ENCODE results near the gene CFL1.
"Not testable (repeated sequence)": the region's sequence is repeated elsewhere in the genome, so short reads cannot be mapped to it uniquely, and the experiment has no call there.

Gene CFL1

DNA sequence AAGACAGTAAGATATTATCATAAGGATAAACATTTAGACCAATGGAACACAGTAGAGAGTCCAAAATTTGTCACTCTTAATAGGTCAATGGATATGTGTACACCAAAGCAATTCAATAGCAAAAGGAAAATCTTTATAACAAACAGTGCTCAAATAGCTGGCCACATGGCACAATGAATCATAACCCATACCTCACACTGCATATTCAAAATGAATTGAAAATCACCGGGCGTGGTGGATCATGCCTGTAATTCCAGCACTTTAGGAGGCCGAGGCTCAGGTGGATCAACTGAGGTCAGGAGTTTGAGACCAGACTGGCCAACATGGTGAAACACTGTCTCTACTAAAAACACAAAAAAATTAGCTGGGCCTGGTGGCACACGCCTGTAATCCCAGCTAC lies 15.8 kb downstream of the CFL1 start:
- DNase-seq (ENCODE audit: low read depth in 3 of 3), result no peak

DNA sequence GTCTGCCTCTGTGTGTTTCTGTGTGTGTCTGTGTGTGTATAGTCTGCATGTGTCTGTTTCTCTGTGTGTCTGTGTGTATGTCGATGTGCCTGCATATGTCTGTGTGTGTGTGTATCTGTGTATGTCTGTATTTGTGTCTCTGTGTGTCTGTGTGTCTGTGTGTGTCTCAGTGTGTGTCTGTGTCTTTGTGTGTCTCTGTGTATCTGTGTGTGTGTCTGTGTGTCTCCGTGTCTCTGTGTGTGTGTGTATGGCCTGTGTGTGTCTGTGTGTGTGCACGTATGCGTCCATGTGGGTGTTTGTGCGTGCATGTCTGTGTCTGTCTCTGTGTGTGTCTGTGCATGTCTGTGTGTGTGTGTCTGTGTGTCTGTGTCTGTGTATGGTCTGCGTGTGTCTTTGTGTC lies 23.8 kb downstream of the CFL1 start:
- no peak for DNase-seq (ENCODE audit: low read depth in 3 of 3)

DNA sequence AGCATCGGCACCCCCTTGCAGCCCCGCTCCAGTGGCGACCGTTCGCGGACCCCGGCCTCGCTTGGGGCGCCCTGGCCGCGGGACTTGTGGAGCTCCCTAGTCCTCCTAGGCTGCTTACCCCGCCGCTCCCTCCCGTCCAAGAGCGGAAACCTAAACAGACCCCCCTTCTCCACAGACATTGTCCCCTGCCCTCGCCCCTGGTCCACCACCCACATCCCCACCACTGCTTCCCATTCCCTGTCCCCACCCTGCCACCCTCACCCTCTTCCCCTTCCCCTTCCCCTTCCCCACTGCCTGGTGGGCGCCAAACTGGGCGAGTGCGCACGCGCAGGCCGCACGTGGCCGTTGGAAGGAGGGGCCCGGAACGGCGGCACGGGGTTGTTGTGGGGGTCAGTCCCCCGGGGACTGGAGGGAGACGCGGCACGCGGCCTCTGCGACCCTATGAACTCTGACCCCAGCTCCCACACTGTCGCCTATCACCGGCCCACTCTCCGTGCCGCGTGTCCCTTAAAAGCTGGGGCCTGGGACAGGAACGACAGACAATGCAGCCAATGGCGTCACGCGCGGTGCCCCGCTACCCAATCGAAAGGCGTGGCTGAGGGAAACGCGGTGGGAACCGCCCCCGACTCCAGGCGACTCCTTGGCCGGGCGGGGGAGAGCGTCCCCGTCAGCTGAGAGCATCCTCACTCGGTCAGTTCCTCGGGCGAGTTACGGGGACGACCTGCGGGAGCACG lies 24.5 kb downstream of the CFL1 start, which contains the start of gene SNX32:
Gene SNX32, plus strand, starts transcription at position 667 of the 734 bp plus-strand sequence. CDS start 103 bp downstream, outside the sequence.
- peak; percentile 92 to 95 (median 94) for DNase-seq (ENCODE audit: low read depth in 3 of 3)

DNA sequence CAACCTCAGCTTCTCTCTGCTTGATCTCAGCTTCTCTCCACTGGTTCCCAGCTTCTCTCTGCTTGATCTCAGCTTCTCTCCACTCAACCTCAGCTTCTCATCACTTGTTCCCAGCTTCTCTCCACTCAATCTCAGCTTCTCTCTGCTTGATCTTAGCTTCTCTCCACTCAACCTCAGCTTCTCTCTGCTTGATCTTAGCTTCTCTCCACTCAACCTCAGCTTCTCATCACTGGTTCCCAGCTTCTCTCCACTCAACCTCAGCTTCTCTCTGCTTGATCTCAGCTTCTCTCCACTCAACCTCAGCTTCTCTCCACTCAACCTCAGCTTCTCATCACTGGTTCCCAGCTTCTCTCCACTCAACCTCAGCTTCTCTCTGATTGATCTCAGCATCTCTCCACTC lies 25.7 kb downstream of the CFL1 start:
- DNase-seq (ENCODE audit: low read depth in 3 of 3), result not testable (repeated sequence)

GRCh38 chr11:65829459-65829858 lies 28.5 kb downstream of the CFL1 start:
- DNase-seq (ENCODE audit: low read depth in 3 of 3), result no peak

DNA sequence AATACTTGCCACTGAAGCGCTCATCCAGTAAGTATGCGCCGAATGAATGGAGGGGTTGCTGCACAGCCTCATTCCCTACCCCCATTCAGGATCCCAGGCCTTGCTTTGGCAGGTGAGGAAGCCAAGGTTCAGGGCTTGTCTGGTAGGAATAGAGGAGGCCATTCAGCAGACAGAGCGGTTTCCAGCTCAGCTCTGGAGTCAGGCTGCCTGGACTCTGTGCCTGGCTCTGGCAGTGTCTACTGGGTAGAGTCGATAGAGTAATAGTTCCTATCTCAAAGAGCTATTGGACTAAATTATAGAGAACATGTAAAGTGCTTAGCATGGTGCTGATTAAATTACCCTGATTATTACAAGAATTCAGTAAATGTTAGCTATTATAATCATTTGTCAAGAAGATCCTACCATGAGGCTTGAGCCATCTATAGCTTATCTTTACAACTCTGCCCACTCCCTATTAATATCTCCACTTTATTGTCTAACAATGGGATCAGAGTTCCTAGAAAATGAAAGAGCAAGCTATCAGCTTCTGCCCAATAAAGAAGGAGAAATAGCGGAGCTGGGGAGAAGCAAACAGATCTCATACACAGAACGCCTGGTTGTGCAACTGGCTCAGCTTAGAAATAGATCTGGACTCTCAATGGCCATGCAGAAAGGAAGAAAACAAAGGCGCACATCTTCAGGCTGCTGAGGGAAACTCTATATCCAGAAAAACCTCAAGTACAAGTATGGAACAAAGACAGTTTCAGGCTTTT lies 30.8 kb downstream of the CFL1 start:
- DNase-seq (ENCODE audit: low read depth in 3 of 3), result no peak

DNA sequence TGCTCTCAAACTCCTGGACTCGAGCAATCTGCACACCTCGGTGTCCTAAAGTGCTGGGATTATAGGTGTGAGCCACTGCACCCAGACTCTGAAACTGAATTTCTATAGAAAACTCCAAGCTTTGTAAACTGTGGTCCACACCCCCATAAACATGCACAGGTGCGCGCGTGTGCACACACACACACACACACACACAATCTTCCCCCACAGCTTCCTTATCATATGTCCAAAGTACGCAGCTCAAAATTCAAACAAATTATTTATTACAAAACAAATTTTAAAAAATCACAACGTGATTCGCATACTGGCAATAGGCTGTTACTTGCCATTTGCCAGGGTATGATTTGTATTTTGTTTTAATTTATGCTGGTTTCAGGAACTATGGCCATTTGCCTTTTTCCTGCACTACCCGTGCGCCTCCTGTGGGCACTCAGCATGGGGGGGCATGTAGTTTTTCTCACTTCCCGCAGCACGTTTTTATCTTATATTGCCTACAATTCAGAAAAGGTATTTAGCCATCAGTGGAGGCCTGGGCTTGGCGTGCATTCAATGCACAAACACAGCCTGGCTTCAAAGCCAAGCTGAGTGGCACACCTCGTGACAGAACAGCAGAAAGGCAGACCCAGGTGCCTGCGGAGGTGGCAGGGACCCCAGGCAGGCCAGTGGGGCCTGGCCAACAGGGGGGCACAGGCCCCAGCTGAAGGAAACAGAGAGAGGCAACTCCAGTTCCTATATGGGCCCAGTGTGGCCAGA lies 35.0 kb downstream of the CFL1 start:
- no peak for DNase-seq (ENCODE audit: low read depth in 3 of 3)

- DNase-seq (ENCODE audit: low read depth in 3 of 3), result no peak
Measured at GRCh38 chr11:65821107-65821506, 36.9 kb downstream of the CFL1 start.

DNA sequence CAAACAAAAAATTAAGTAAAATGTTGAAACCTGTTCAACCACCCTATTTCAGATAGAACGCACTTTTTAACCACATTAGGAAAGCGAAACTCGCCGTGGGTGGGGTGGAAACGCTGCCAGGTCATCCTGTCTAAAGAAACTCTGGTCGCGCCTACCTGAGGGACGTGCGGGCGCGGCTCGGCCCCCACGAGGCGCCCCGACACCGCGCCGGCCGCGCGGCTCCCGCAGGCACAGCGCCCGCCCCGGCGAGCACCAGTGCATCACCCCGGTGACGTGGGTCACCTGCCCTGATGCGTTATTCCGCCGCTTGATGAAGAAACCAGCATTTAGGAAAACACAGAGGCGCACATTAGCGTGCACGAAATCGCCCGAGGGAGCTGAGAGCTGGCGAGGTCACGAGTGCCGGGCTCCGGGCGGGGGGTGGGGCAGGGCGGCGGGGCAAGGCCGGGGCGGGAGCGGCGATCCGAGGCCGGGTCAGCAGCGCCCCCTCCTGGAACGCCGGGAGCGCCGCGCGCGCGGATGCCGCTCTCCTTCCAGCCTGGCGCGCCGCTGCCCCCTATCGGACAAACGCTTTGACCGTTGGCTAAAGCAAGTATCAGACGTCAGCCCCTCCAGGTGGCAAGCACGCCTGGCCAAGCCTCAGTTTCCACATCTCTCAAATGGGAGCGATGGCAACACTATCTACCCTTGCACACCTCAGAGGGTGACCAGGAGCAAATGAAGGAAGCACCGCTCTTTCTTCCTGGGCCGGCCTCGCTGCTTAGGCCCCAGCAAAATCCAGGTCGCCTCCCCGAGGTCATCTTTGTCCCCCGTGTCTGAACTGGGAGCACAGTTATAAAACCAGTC lies 39.9 kb downstream of the CFL1 start:
- DNase-seq (ENCODE audit: low read depth in 3 of 3), result peak; percentile 83 to 97 (median 93)

GRCh38 chr11:65817312-65817834 lies 40.6 kb downstream of the CFL1 start:
- DNase-seq (ENCODE audit: low read depth in 3 of 3), result no peak

DNA sequence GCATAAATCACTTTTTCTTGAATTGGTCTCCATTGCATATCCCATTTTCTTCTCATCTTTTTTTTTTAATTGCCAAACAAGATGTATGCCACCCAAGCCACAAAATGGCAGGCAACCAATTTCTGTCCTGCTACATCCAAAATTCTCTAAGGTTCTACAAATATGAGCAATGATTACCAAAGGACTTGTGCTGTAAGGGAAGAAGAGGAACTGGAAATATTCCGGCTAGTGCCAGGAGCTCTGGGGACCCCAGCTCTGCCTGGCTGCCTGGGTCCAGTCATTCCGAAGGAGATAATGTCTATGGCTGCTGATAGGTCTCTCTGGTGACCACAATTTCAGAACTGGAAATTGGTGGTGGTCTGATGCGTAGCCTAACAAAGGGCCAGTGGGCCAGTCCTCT lies 41.3 kb downstream of the CFL1 start:
- no peak for DNase-seq (ENCODE audit: low read depth in 3 of 3)

DNA sequence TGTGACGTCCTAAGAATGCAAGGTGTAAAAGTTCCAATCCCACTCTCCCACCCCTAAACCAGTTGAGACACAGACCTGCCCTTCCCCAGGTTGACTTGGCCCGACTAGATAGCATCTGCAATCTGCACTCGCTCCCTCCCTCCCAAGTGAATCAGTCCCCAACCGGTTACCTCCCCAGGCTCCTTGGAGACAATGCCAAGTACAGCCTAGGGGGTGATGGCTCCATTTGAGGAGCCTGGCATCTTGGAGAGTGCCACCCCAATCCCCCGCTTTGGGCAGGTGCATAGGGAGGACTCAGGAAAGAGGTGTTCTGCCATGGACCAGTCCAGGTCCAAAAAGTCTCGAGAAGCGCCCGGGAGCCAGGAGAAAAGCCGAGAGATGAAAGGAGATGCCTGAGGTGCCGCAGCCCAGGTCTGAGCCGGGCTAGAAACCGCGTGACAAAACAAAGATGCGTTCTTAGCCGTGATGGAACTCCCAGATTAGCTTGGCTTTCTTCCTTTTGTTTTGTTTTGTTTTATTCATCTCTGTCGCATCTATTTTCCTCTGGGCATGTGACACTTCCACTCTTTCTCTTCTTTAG lies 42.9 kb downstream of the CFL1 start:
- DNase-seq (ENCODE audit: low read depth in 3 of 3), result no peak

GRCh38 chr11:65814131-65814985 lies 43.6 kb downstream of the CFL1 start:
- DNase-seq (ENCODE audit: low read depth in 3 of 3), result no peak

DNA sequence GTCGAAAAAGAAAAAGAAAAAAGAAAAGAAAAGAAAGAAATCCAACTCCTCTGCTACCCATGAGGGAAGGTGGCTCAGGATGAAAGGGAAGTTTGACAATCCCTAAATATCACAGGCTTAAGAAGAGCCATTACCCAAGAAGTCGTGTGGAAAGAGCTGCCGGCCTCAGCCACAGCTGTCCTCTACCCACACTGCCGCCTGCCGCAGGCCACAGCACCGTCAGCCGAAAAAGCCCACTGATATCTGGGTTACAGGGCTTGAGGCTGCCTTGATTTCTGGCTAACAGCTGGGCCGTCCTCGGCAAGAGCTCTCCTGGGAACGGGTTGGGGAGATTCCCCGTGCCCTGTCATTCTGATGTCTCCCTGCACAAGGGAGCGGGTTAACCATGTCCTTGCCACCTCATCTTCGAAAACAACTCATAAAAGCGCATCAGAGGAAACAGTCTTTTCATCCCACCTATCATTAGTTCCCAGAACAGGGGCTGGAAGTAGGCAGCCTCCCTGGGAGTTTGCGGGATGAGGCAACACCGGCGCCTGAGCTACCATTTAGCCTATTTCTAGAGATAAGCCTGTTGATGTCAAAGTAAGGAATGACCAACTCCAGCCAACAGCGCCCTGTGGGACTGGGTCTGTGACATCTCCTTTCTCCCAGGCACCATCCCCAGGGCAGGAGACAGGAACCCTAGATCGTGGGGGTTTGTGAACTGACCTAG lies 46.1 kb downstream of the CFL1 start:
- DNase-seq (ENCODE audit: low read depth in 3 of 3), result no peak

- no peak for DNase-seq (ENCODE audit: low read depth in 3 of 3)
Measured at GRCh38 chr11:65810046-65810868, 47.7 kb downstream of the CFL1 start.

DNA sequence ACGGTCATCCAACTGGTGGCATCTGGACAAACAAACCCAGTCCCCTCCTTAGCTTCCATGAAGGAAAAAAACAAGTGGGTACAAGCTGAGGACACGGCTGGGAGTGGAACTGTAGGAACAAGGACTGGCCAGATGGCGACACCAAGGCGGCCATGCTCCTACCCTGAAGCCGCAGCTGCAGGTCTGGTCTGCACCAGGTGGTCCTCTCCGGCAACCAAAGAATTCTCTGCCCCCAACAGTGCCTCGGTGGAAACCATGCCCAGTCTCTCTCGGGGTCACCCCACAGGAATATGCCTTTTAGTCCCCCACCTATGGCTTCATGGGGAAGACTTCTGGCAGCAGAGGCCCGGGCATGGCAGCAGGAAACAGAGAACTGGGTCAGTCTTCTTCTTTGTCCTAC lies 48.5 kb downstream of the CFL1 start:
- DNase-seq (ENCODE audit: low read depth in 3 of 3), result no peak

DNA sequence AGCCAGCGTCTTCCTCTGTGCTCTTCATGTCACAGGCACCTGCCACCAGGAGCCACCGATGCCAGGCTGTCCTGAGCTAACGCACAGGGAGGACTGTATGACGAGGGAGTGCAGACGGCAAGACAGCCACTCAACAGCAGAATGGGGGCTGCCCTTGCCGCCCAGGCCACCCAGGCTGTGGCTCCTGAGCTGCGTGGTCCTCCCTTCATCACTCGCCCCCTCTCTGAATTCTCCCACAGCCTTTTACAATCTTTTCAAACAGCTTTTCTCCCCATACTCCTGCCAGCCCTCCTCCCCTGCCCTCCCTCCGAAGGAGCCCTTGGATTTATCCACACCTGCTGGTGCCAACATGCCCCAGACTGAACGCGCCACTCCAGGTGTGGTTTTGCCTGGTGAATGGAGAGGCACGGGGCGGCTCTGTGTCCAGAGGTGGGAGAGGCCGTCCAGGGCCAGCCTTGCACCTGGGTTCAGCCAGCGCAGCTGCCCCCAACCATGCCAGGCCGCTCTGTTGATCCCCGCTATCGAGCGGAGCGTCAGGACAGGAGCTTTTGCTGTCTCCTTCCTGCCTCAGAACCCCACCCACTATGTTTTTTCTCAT lies 49.1 kb downstream of the CFL1 start:
- DNase-seq (ENCODE audit: low read depth in 3 of 3), result no peak

DNA sequence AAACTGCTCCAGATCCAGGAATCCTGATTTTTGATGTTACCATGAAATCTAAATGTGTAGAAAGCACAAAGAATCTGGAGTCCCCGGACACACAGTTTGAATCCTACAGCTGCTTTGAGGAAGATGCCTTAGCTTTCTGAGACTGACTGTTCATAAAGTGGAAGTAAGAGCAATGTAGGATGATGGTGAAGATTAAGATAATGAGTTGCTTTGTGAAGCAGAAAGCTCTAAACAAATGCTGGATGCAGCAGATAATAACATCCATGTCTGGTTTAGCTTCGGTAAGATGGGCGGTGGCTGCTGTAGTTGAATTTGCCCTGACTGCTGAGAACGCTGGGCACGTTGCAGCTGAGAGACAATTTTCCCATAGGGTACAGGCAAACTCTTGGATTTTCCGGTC lies 51.0 kb downstream of the CFL1 start:
- no peak for DNase-seq (ENCODE audit: low read depth in 3 of 3)

All from stimulated activated CD4-positive, alpha-beta T cell treated with anti-CD3 and anti-CD28 coated beads, TNF-alpha, amount 100 ng/mL, for 48 hours (primary cell).